GM19395 (cell line): ENCODE data around the gene ZNRF3.

Experiments used
- ATAC-seq: cut with Tn5 transposase; IDR thresholded peaks from one replicate; pipeline ENCODE4 v1.9.1; 2021; ENCODE audit warnings: mild to moderate bottlenecking, moderate library complexity; ENCODE audit not compliant: unreplicated experiment

Gene ZNRF3

GRCh38 chr22:28950617-28951411, 67.4 kb downstream of the ZNRF3 start:
- no peak for ATAC-seq

GRCh38 chr22:28951530-28951929, 68.2 kb downstream of the ZNRF3 start:
- ATAC-seq, result no peak

GRCh38 chr22:28951969-28952521, 68.7 kb downstream of the ZNRF3 start:
- ATAC-seq, result no peak

GRCh38 chr22:28952857-28953256, 69.5 kb downstream of the ZNRF3 start:
- no peak for ATAC-seq

- ATAC-seq, result no peak
These were observed 70.0 kb downstream of the ZNRF3 start for GRCh38 chr22:28953403-28953802.

GRCh38 chr22:28953976-28954880, 70.9 kb downstream of the ZNRF3 start:
- ATAC-seq, result no peak

- ATAC-seq, result peak; percentile 82
These were observed 72.4 kb downstream of the ZNRF3 start for GRCh38 chr22:28955817-28956216.

GRCh38 chr22:28956506-28956905, 73.1 kb downstream of the ZNRF3 start:
- no peak for ATAC-seq

GRCh38 chr22:28958611-28959010, 75.2 kb downstream of the ZNRF3 start:
- no peak for ATAC-seq

- no peak for ATAC-seq
These were observed 78.7 kb downstream of the ZNRF3 start for GRCh38 chr22:28962042-28962554.

- no peak for ATAC-seq
These were observed 80.0 kb downstream of the ZNRF3 start for GRCh38 chr22:28963362-28963761.

- ATAC-seq, result no peak
These were observed 83.8 kb downstream of the ZNRF3 start for GRCh38 chr22:28967163-28967665.

GRCh38 chr22:28967969-28968368, 84.6 kb downstream of the ZNRF3 start:
- ATAC-seq, result no peak

- no peak for ATAC-seq
These were observed 86.2 kb downstream of the ZNRF3 start for GRCh38 chr22:28969401-28970168.

- no peak for ATAC-seq
These were observed 90.0 kb downstream of the ZNRF3 start for GRCh38 chr22:28973352-28973751.

- ATAC-seq, result no peak
These were observed 93.7 kb downstream of the ZNRF3 start for GRCh38 chr22:28977060-28977459.

GRCh38 chr22:28977481-28977971, 94.2 kb downstream of the ZNRF3 start:
- ATAC-seq, result no peak

GRCh38 chr22:28978158-28978557, 94.8 kb downstream of the ZNRF3 start:
- no peak for ATAC-seq

- ATAC-seq, result no peak
These were observed 95.8 kb downstream of the ZNRF3 start for GRCh38 chr22:28978863-28979796.
